Activated CD8-positive, alpha-beta memory T cell treated with anti-CD3 and anti-CD28 coated beads, Interleukin-2, amount 50 U/mL, for 4 hours (primary cell): ENCODE results near the gene AKAP17A.
A peak's percentile ranks its signal among the peaks of the same experiment; 100 is the strongest.
"Not testable (repeated sequence)": the region's sequence is repeated elsewhere in the genome, so short reads cannot be mapped to it uniquely, and the experiment has no call there.

Experiments
- DNase-seq: peaks from one replicate; pipeline ENCODE4 v3.0.0-alpha.2; 2020

AKAP17A gene

GRCh38 chrX:1591102-1591862 is at the start of gene AKAP17A:
AKAP17A (plus strand) TSS chrX:1591604; CDS start chrX:1593463, 1,859 bp downstream.
- DNase-seq: peak; percentile 99

- no peak for DNase-seq
These were observed 48.2 kb upstream of the AKAP17A start for GRCh38 chrX:1542994-1543725.

GRCh38 chrX:1545776-1546408 is 45.5 kb upstream of the AKAP17A start:
- no peak for DNase-seq

GRCh38 chrX:1546691-1547251 is 44.6 kb upstream of the AKAP17A start:
- no peak for DNase-seq

GRCh38 chrX:1551959-1552546 is 39.4 kb upstream of the AKAP17A start:
- no peak for DNase-seq

- DNase-seq: peak; percentile 36
These were observed 36.8 kb upstream of the AKAP17A start for GRCh38 chrX:1554469-1555210.

- no peak for DNase-seq
These were observed 36.0 kb upstream of the AKAP17A start for GRCh38 chrX:1555370-1555769.

- not testable (repeated sequence) for DNase-seq
These were observed 34.0 kb upstream of the AKAP17A start for GRCh38 chrX:1557442-1557841.

GRCh38 chrX:1558761-1559468 is 32.5 kb upstream of the AKAP17A start:
- no peak for DNase-seq

- no peak for DNase-seq
These were observed 30.2 kb upstream of the AKAP17A start for GRCh38 chrX:1561164-1561563.

- DNase-seq: not testable (repeated sequence)
These were observed 27.3 kb upstream of the AKAP17A start for GRCh38 chrX:1564077-1564476.

GRCh38 chrX:1564750-1565683 is 26.4 kb upstream of the AKAP17A start:
- no peak for DNase-seq

- not testable (repeated sequence) for DNase-seq
These were observed 17.2 kb upstream of the AKAP17A start for GRCh38 chrX:1574181-1574580.

GRCh38 chrX:1576201-1576992 is 15.0 kb upstream of the AKAP17A start:
- no peak for DNase-seq

GRCh38 chrX:1577845-1578244 is 13.6 kb upstream of the AKAP17A start:
- no peak for DNase-seq

- DNase-seq: no peak
These were observed 12.8 kb upstream of the AKAP17A start for GRCh38 chrX:1578511-1579173.

GRCh38 chrX:1581132-1581531 is 10.3 kb upstream of the AKAP17A start:
- peak; percentile 60 for DNase-seq

- DNase-seq: no peak
These were observed 8.5 kb upstream of the AKAP17A start for GRCh38 chrX:1582686-1583437.
